ENCODE data around the gene EXOC6B.

Gene EXOC6B

GRCh38 chr2:72140621-72140960 is 685.2 kb downstream of the EXOC6B start:
- Histone ChIP-seq H3K36me3 (ENCODE audit: control insufficient read depth, insufficient read depth, low read length) (no peaks in the 10 kb centered on the region), H3K4me1 (ENCODE audit: control insufficient read depth, insufficient read depth, low read length, poor library complexity, severe bottlenecking) (peaks cover 12% of the 10 kb centered on the region), H3K9me3 (ENCODE audit: control insufficient read depth, low read length) (no peaks in the 10 kb centered on the region), H3K27ac (ENCODE audit: low read depth, low read length, severe bottlenecking) (no peak overlapping the region), H3K4me3 (ENCODE audit: extremely low read depth, insufficient read depth, low read length, poor library complexity, severe bottlenecking) (no peak overlapping the region)
- WGBS, 2 experiments (ENCODE audit: insufficient coverage in 2 of 2) = 90 to 100% methylated on average over 1 to 2 of the region's 4 CpGs

- Histone ChIP-seq H3K4me1 (ENCODE audit: control insufficient read depth, insufficient read depth, low read length, poor library complexity, severe bottlenecking) (peaks cover 10% of the 10 kb centered on the region), H3K36me3 (ENCODE audit: control insufficient read depth, insufficient read depth, low read length) (no peaks in the 10 kb centered on the region), H3K9me3 (ENCODE audit: control insufficient read depth, low read length) (no peaks in the 10 kb centered on the region), H3K4me3 (ENCODE audit: extremely low read depth, insufficient read depth, low read length, poor library complexity, severe bottlenecking) (no peak overlapping the region), H3K27ac (ENCODE audit: low read depth, low read length, severe bottlenecking) (no peak overlapping the region)
- WGBS, 2 experiments (ENCODE audit: insufficient coverage in 2 of 2) = 86 to 93% methylated on average over 10 to 12 of the region's 14 CpGs
Measured at GRCh38 chr2:72139874-72140620, 685.8 kb downstream of the EXOC6B start.

- Histone ChIP-seq H3K4me1 (ENCODE audit: control insufficient read depth, insufficient read depth, low read length, poor library complexity, severe bottlenecking) (peaks cover 8% of the 10 kb centered on the region), H3K27ac (ENCODE audit: low read depth, low read length, severe bottlenecking) (no peak overlapping the region), H3K4me3 (ENCODE audit: extremely low read depth, insufficient read depth, low read length, poor library complexity, severe bottlenecking) (no peak overlapping the region)
Measured at GRCh38 chr2:72139471-72139873, 686.4 kb downstream of the EXOC6B start.

DNA sequence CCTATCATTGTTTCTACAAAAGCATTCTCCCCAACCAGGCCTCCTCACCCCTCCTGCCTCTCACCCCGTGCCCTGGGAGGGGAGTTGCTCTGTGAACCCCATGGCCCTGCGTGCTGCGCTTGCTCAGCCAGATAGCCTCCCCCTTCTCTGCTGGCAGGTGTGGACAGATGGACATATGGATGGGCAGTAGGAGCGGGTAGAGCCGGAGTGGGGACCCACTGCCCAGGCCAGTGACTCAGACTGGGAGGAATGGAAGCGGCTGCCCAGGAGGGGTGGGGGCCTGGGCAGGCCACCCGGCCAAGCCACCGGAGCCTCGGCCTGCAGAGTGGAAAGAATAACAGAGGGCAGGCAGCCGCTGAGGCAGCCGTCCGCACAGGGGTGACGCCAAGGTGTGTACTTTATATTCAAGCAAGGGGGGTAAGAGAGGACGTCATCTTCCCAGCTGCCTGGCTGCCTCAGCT is 686.9 kb downstream of the EXOC6B start:
- Histone ChIP-seq H3K36me3 (ENCODE audit: control insufficient read depth, insufficient read depth, low read length) (no peaks in the 10 kb centered on the region), H3K9me3 (ENCODE audit: control insufficient read depth, low read length) (no peaks in the 10 kb centered on the region), H3K4me3 (ENCODE audit: extremely low read depth, insufficient read depth, low read length, poor library complexity, severe bottlenecking) (no peak overlapping the region), H3K27ac (ENCODE audit: low read depth, low read length, severe bottlenecking) (no peak overlapping the region), H3K4me1 (ENCODE audit: control insufficient read depth, insufficient read depth, low read length, poor library complexity, severe bottlenecking) (peaks cover 6% of the 10 kb centered on the region)
- 92 to 93% methylated on average over 8 to 13 of the region's 14 CpGs for WGBS, 2 experiments (ENCODE audit: insufficient coverage in 2 of 2)

More at GRCh38 chr2:72139471-72139873, 686.4 kb downstream of the EXOC6B start:
- Histone ChIP-seq H3K9me3 (ENCODE audit: control insufficient read depth, low read length) (no peaks in the 10 kb centered on the region), H3K36me3 (ENCODE audit: control insufficient read depth, insufficient read depth, low read length) (no peaks in the 10 kb centered on the region)
- WGBS, 2 experiments (ENCODE audit: insufficient coverage in 2 of 2) = 83 to 93% methylated on average over 3 to 7 of the region's 8 CpGs

DNA sequence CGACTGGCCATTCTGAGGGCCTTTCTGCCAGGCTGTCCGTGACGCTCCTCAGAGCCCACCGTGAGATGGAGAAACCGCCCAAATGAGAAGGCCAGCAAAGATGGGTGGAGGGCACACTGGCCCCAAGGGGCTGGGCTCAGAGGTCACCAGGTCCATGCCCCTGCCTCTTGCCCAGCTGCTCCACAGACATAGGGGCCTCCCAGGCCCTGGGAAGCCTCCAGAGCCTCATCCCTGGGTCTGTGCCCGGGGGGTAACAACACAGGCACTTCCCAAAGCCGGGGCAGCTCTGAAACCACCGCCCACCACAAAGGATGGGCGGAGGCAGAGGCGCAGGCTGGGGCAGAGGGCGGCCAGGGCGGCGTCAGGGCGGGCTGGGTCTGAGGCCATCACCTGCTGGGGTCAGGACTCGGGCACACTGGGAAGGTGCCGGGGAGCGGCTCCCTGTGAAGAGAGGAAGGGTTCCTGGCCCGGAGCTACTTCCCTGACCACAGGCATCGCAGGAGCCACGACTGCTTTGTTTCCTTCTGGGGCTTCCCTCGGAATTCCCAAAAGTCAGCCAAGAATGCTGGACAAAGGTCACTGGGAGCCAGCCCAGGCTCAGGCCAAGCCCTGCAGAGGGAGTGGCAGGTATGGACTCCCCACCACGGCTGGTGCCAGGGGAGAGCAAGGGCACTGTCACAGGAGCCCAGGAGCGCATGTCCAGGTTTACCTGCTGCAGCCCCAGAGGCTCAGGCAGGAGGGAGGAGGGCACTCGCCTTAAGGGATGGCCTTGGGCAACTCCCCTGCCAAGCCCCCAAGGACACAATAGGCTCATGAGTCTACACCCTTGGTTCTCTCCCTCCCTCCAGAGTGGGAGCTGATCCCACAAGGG is 687.6 kb downstream of the EXOC6B start:
- no peak overlapping the region for H3K27ac ChIP-seq (ENCODE audit: low read depth, low read length, severe bottlenecking)
- H3K36me3 ChIP-seq (ENCODE audit: control insufficient read depth, insufficient read depth, low read length) = no peaks in the 10 kb centered on the region
- H3K4me1 ChIP-seq (ENCODE audit: control insufficient read depth, insufficient read depth, low read length, poor library complexity, severe bottlenecking) = no peaks in the 10 kb centered on the region
- no peak overlapping the region for H3K4me3 ChIP-seq (ENCODE audit: extremely low read depth, insufficient read depth, low read length, poor library complexity, severe bottlenecking)
- no peaks in the 10 kb centered on the region for H3K9me3 ChIP-seq (ENCODE audit: control insufficient read depth, low read length)
- WGBS, 2 experiments (ENCODE audit: insufficient coverage in 2 of 2) = 77% methylated on average over 19 to 23 of the region's 24 CpGs

GRCh38 chr2:72137498-72138010 is 688.3 kb downstream of the EXOC6B start:
- H3K36me3 ChIP-seq (ENCODE audit: control insufficient read depth, insufficient read depth, low read length) = no peaks in the 10 kb centered on the region
- H3K4me1 ChIP-seq (ENCODE audit: control insufficient read depth, insufficient read depth, low read length, poor library complexity, severe bottlenecking) = no peaks in the 10 kb centered on the region
- no peak overlapping the region for H3K27ac ChIP-seq (ENCODE audit: low read depth, low read length, severe bottlenecking)
- 22 to 37% methylated on average over 6 to 10 of the region's 10 CpGs for WGBS, 2 experiments (ENCODE audit: insufficient coverage in 2 of 2)
- H3K4me3 ChIP-seq (ENCODE audit: extremely low read depth, insufficient read depth, low read length, poor library complexity, severe bottlenecking) = no peak overlapping the region
- no peaks in the 10 kb centered on the region for H3K9me3 ChIP-seq (ENCODE audit: control insufficient read depth, low read length)

DNA sequence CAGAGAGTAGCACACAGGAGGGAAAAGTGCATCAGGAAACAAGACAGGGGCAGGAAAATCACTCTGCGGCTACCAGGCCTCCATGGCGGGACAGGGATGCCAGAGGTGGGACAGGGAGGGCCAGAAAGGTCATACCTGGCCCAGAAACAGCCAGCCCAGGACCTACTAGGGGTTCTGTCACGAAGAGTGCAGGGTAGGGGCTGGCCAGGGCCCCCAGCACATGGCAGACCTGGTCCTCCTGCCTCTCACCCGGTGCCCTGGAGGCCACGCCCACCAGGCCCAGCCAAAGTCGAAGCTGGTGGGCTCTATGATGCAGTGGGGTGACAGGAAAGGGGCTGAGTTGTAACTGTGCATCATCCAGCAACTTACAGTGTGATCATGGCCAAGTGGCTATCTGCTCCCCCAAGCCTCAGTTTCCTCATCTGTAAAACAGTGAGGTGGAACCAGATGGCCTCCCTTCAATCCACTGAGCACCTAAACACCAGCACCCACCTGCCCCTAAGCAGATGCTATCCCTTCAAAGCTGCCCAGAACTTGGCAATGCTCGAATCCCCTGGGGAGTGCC is 688.8 kb downstream of the EXOC6B start:
- Histone ChIP-seq H3K27ac (ENCODE audit: low read depth, low read length, severe bottlenecking) (no peak overlapping the region), H3K9me3 (ENCODE audit: control insufficient read depth, low read length) (no peaks in the 10 kb centered on the region)

DNA sequence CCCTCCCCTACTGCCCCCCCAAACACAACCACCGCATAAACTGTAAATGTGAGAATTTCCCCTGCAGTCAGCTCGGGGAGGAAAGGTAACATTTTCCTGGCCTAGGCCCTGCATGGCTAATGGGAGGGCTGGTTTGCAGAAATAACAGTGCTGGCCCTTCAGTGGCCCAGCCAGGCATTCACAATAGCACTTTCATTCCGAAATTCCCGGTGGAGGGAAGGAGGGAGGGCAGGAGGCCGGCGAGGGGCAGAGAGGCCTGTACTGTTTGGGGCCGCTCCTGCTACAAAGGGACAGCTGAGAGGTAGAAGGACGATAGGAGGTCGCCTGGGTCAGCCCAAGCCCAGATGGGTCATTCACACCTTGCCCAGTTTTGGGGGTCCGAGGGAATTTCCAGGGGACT is 689.5 kb downstream of the EXOC6B start:
- Histone ChIP-seq H3K27ac (ENCODE audit: low read depth, low read length, severe bottlenecking) (no peak overlapping the region), H3K4me3 (ENCODE audit: extremely low read depth, insufficient read depth, low read length, poor library complexity, severe bottlenecking) (no peak overlapping the region), H3K4me1 (ENCODE audit: control insufficient read depth, insufficient read depth, low read length, poor library complexity, severe bottlenecking) (no peaks in the 10 kb centered on the region), H3K9me3 (ENCODE audit: control insufficient read depth, low read length) (no peaks in the 10 kb centered on the region), H3K36me3 (ENCODE audit: control insufficient read depth, insufficient read depth, low read length) (no peaks in the 10 kb centered on the region)
- 38 to 63% methylated on average over 7 to 8 of the region's 10 CpGs for WGBS, 2 experiments (ENCODE audit: insufficient coverage in 2 of 2)

More for the DNA sequence above, 688.8 kb downstream of the EXOC6B start:
- WGBS, 2 experiments (ENCODE audit: insufficient coverage in 2 of 2) = 57 to 96% methylated on average over 3 to 7 of the region's 7 CpGs
- no peaks in the 10 kb centered on the region for H3K36me3 ChIP-seq (ENCODE audit: control insufficient read depth, insufficient read depth, low read length)
- H3K4me1 ChIP-seq (ENCODE audit: control insufficient read depth, insufficient read depth, low read length, poor library complexity, severe bottlenecking) = no peaks in the 10 kb centered on the region
- H3K4me3 ChIP-seq (ENCODE audit: extremely low read depth, insufficient read depth, low read length, poor library complexity, severe bottlenecking) = no peak overlapping the region

GRCh38 chr2:72135921-72136320 is 689.9 kb downstream of the EXOC6B start:
- Histone ChIP-seq H3K4me3 (ENCODE audit: extremely low read depth, insufficient read depth, low read length, poor library complexity, severe bottlenecking) (no peak overlapping the region), H3K4me1 (ENCODE audit: control insufficient read depth, insufficient read depth, low read length, poor library complexity, severe bottlenecking) (no peaks in the 10 kb centered on the region), H3K27ac (ENCODE audit: low read depth, low read length, severe bottlenecking) (no peak overlapping the region), H3K36me3 (ENCODE audit: control insufficient read depth, insufficient read depth, low read length) (no peaks in the 10 kb centered on the region), H3K9me3 (ENCODE audit: control insufficient read depth, low read length) (no peaks in the 10 kb centered on the region)
- 81 to 100% methylated on average over 4 to 5 of the region's 8 CpGs for WGBS, 2 experiments (ENCODE audit: insufficient coverage in 2 of 2)

DNA sequence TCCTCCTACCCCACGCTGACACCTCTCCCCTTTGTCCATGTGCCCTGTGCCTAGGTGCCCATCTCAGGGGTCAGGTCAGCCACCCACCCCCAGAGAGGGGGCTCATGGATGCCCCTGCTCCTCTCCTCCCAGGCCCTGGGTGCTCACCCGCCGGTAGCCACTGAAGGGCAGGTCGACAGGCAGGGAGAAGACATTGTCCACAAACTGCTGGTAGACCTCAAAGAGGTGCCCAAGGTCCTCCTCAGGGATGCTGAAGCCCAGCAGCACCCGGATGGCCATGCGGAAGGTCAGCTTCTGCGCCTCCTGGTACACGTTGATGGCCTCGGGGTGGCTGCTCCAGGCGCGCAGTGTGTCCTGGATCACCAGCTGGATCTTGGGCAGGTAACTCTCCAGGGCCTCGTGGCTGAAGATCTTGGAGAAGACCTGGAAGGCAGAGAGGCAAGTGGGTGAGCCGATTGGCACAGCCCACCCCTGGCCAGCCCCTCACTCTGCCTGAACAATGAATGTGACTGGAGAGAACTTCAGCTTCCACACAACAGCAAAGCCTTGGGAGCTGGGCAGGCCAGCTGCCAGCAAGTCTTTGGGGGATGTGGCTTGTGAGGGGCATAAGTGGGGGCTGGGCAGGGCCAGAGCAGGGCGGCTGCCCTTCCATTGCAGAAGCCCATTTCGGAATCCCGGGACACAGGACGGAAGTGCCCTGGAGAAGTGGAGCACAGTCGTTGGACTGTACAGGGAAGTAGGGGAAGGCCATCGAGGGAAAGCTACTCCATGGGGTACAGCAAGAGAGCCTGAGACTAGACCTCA is 690.6 kb downstream of the EXOC6B start:
- Histone ChIP-seq H3K4me3 (ENCODE audit: extremely low read depth, insufficient read depth, low read length, poor library complexity, severe bottlenecking) (no peak overlapping the region), H3K4me1 (ENCODE audit: control insufficient read depth, insufficient read depth, low read length, poor library complexity, severe bottlenecking) (no peaks in the 10 kb centered on the region), H3K27ac (ENCODE audit: low read depth, low read length, severe bottlenecking) (no peak overlapping the region), H3K9me3 (ENCODE audit: control insufficient read depth, low read length) (no peaks in the 10 kb centered on the region), H3K36me3 (ENCODE audit: control insufficient read depth, insufficient read depth, low read length) (no peaks in the 10 kb centered on the region)
- 93 to 94% methylated on average over 18 to 19 of the region's 19 CpGs for WGBS, 2 experiments (ENCODE audit: insufficient coverage in 2 of 2)

All from mesodermal cell (in vitro differentiated cells).